T-cell (primary cell): ENCODE data around the gene FAM184A. TPM values are rescaled to one million over a fixed set of nuclear protein-coding genes. Genes with fewer than 3 reads are reported as not detected.
"Not testable (repeated sequence)": the region's sequence is repeated elsewhere in the genome, so short reads cannot be mapped to it uniquely, and the experiment has no call there.

Source experiments
- ATAC-seq, 4 experiments: fragments of 200-7000 bp in 3 of 4; fragments of 150-1000 bp in 1 of 4; cut with Tn5 transposase; replicated peaks in 1 of 4; 1 replicate in 3 of 4; 2 replicates in 1 of 4; pipeline ENCODE4 v1.10.0; 2021; ENCODE audit warnings: moderate library complexity in 3 of 4, mild to moderate bottlenecking in 2 of 4, moderate number of reproducible peaks in 1 of 4
- CTCF ChIA-PET, 2 donors: fragments of 300-600 bp; sonication (Branson Sonifier 250); formaldehyde crosslinking; loops; one replicate each; lab custom pipeline; 2022; ENCODE audit warnings: antibody characterized with exemption in 2 of 2; lab: Charles Lee
- POLR2A ChIA-PET, 2 donors: fragments of 300-600 bp; sonication (Branson Sonifier 250); formaldehyde crosslinking; loops; one replicate each; lab custom pipeline; 2022; ENCODE audit warnings: antibody characterized with exemption in 2 of 2; lab: Charles Lee
- DNase-seq, 35 experiments: peaks; one replicate each; pipeline versions ENCODE4 v3.0.0 to v3.0.0-alpha.2; 2013 to 2023
- H3K27ac ChIP-seq: one replicate; pipeline ENCODE4 v1.5.1; 2013; ENCODE audit warnings: low read length
- H3K27me3 ChIP-seq, 2 experiments: replicated peaks in 1 of 2; 1 replicate in 1 of 2; 2 replicates in 1 of 2; pipeline versions ENCODE4 v1.6.1 to v1.7.0; 2013; ENCODE audit warnings: low read length in 1 of 2, mixed read lengths in 1 of 2; ENCODE audit not compliant: control insufficient read depth in 2 of 2, insufficient read depth in 2 of 2; ENCODE audit errors: extremely low read depth in 1 of 2
- H3K36me3 ChIP-seq, 2 donors: 1 replicate in 1 of 2; 2 replicates in 1 of 2; pipeline versions ENCODE4 v1.6.1 to v1.7.0; 2013; ENCODE audit warnings: low read length in 1 of 2; ENCODE audit not compliant: control insufficient read depth in 2 of 2, insufficient read depth in 1 of 2; ENCODE audit errors: extremely low read depth in 1 of 2
- H3K4me1 ChIP-seq, 2 experiments: 1 replicate in 1 of 2; 2 replicates in 1 of 2; pipeline versions ENCODE4 v1.6.1 to v1.7.0; 2013; ENCODE audit warnings: low read length in 2 of 2, mixed read lengths in 1 of 2; ENCODE audit not compliant: insufficient read depth in 2 of 2, control insufficient read depth in 1 of 2; ENCODE audit errors: extremely low read depth in 1 of 2
- H3K4me3 ChIP-seq, 2 donors: 1 replicate in 1 of 2; 2 replicates in 1 of 2; pipeline versions ENCODE4 v1.5.1 to v1.7.0; 2013; ENCODE audit warnings: mild to moderate bottlenecking in 2 of 2, low read length in 1 of 2, moderate library complexity in 1 of 2; ENCODE audit not compliant: control insufficient read depth in 1 of 2; ENCODE audit errors: extremely low read depth in 1 of 2
- H3K9me3 ChIP-seq: 2 replicates; pipeline ENCODE4 v1.7.0; 2013
- H3K27ac Mint-ChIP-seq, 2 donors: one replicate each; pipeline ENCODE4 v1.8.0; 2020 to 2021; ENCODE audit warnings: mild to moderate bottlenecking in 2 of 2, mixed read lengths in 2 of 2
- H3K27me3 Mint-ChIP-seq, 2 donors: one replicate each; pipeline ENCODE4 v1.8.0; 2021 to 2022; ENCODE audit warnings: mixed read lengths in 2 of 2
- H3K36me3 Mint-ChIP-seq: one replicate; pipeline ENCODE4 v1.8.0; 2021; ENCODE audit warnings: mixed read lengths
- H3K4me1 Mint-ChIP-seq, 3 donors: one replicate each; pipeline ENCODE4 v1.8.0; 2020 to 2022; ENCODE audit warnings: mixed read lengths in 3 of 3, mild to moderate bottlenecking in 1 of 3
- H3K4me3 Mint-ChIP-seq, 3 donors: one replicate each; pipeline ENCODE4 v1.8.0; 2020 to 2022; ENCODE audit warnings: mild to moderate bottlenecking in 3 of 3, mixed read lengths in 3 of 3, moderate library complexity in 3 of 3
- H3K9me3 Mint-ChIP-seq, 3 donors: one replicate each; pipeline ENCODE4 v1.8.0; 2020 to 2022; ENCODE audit warnings: mixed read lengths in 3 of 3
- WGBS: methylation state at CpG from one replicate; pipeline ENCODE4 v1.1.5; 2013; ENCODE audit warnings: missing lambda C conversion rate; ENCODE audit not compliant: insufficient coverage; 5-methylcytosine and 5-hydroxymethylcytosine counted together
- total RNA-seq, 35 experiments: library from RNA in 6 of 35; stranded (reverse) in 6 of 35; fragments of 120-200 nt in 1 of 35; gene quantifications; one replicate each; pipeline versions ENCODE4 v1.2.1 to v1.2.4 and lab custom pipeline; 2013 to 2026

FAM184A gene
- total RNA-seq, 5 donors from 2014 or later (not counting 1 experiment from before 2014, with no cell fraction given) = 3.6 to 6.4 (median 5.1) TPM

DNA sequence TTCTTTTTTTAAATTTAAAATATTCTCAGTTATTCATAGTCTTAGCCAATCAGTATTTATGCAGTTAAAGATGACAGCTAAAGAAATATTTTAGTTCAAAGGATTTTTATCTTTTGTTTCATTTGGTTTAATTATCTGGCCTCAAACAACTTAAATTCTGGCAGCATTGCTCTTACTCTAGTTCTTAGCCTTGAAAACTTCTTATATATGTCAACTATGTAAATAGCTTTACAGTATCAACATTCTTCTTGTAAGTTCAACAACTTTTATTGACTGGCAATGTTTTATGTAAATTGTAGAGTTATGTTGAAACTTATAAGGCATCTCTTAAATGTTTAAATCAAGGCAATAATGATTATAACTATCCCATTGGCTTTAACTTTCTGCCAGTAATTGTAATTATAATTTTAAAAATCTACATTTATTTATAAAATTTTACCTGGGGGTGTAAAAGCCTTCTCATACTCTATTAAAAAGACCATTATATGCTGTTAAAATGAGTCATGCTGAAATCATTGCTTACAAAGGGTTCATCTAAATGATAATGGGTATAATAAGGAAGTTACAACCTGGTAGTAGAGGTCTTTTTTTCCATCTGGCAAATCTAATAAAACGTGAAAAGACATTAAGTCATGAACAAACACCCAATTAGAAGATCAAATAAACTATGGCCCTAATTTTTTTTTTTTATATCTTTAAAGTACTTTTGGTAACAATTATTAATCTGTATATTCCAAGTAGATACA, 45.8 kb upstream of the FAM184A start:
- ChIA-PET POLR2A (no interaction called here), CTCF (interaction anchor here in 1 of 2 donors (0.5 to 1.7 kb wide), 4 partner anchors 9 to 571 kb away, joined by 3 to 5 read pairs (median 4); no protein-coding TSS in a partner anchor)
- Mint-ChIP-seq H3K36me3 (no peaks in the 10 kb centered on the region), H3K27me3 (no peaks in the 10 kb centered on the region), H3K27ac (no peak overlapping the region), H3K9me3 (no peaks in the 10 kb centered on the region), H3K4me3 (no peak overlapping the region), H3K4me1 (peaks cover 0 to 2% (median 2%) of the 10 kb centered on the region in 3 donors)
- H3K4me3 ChIP-seq = no peak overlapping the region
- H3K36me3 ChIP-seq = no peaks in the 10 kb centered on the region
- ATAC-seq = no peak
- no peaks in the 10 kb centered on the region for H3K27me3 ChIP-seq
- H3K27ac ChIP-seq = no peak overlapping the region
- H3K9me3 ChIP-seq = no peaks in the 10 kb centered on the region
- DNase-seq = no peak
- H3K4me1 ChIP-seq = no peaks in the 10 kb centered on the region
- no CpG with 5 or more reads among the region's 1 CpG for WGBS

DNA sequence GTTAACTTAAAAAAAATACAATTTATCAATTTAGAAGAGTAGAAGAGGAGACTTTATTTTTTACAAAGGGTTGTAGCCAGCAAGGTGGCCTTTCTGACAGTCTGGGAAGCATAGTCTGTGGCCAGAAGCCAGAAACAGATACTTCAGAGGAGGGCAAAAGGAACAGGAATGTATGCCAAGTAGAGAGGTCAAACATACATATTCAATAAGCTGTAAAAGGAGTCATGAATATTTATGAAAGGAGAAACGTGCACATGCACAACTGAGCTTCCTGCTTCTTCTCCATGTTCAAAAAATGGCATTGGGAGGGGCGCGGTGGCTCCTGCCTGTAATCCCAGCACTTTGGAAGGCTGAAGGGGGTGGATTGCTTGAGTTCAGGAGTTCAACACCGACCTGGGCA, 43.9 kb upstream of the FAM184A start:
- H3K27ac Mint-ChIP-seq = no peak overlapping the region

DNA sequence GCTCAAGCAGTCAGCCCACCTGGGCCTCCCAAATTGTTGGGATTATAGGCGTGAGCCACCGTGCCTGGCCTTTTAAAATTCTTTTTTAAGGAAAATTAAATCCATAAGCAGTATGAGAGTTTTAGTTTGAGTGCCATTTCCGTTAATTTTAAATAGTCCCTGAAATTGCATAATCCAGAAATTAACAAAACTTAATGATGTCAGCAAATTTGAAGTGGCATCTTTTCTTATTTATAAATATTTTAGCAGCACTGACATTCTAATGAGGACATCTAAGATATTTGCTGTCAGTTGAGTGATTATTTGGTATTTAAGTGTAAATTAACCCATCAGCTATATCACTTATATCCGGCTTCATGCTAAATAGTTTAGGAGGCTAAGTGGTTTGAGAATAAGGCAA, 42.9 kb upstream of the FAM184A start:
- H3K4me3 ChIP-seq = no peak overlapping the region
- ATAC-seq (no peak), DNase-seq (no peak)
- no peaks in the 10 kb centered on the region for H3K27me3 Mint-ChIP-seq
- no peaks in the 10 kb centered on the region for H3K4me1 Mint-ChIP-seq
- CTCF ChIA-PET = interaction anchor here in 1 of 2 donors (0.7 kb wide), 1 partner anchor 8 kb away, joined by 3 read pairs; no protein-coding TSS in a partner anchor
- H3K27me3 ChIP-seq = no peaks in the 10 kb centered on the region
- no peak overlapping the region for H3K27ac Mint-ChIP-seq
- no peaks in the 10 kb centered on the region for H3K36me3 ChIP-seq
- WGBS = no CpG with 5 or more reads among the region's 4 CpGs
- H3K9me3 ChIP-seq = no peaks in the 10 kb centered on the region
- POLR2A ChIA-PET = no interaction called here
- no peaks in the 10 kb centered on the region for H3K36me3 Mint-ChIP-seq
- no peak overlapping the region for H3K4me3 Mint-ChIP-seq
- no peaks in the 10 kb centered on the region for H3K9me3 Mint-ChIP-seq
- H3K27ac ChIP-seq = no peak overlapping the region
- no peaks in the 10 kb centered on the region for H3K4me1 ChIP-seq

More for the DNA sequence above, 43.9 kb upstream of the FAM184A start:
- ChIA-PET POLR2A (no interaction called here), CTCF (no interaction called here)
- no peak for ATAC-seq
- Mint-ChIP-seq H3K4me1 (no peaks in the 10 kb centered on the region), H3K27me3 (no peaks in the 10 kb centered on the region), H3K4me3 (no peak overlapping the region), H3K9me3 (no peaks in the 10 kb centered on the region), H3K36me3 (no peaks in the 10 kb centered on the region)
- no peaks in the 10 kb centered on the region for H3K4me1 ChIP-seq
- H3K27ac ChIP-seq = no peak overlapping the region
- H3K27me3 ChIP-seq = no peaks in the 10 kb centered on the region
- H3K4me3 ChIP-seq = no peak overlapping the region
- DNase-seq = no peak
- H3K36me3 ChIP-seq = no peaks in the 10 kb centered on the region
- WGBS = no CpG with 5 or more reads among the region's 4 CpGs
- H3K9me3 ChIP-seq = no peaks in the 10 kb centered on the region

DNA sequence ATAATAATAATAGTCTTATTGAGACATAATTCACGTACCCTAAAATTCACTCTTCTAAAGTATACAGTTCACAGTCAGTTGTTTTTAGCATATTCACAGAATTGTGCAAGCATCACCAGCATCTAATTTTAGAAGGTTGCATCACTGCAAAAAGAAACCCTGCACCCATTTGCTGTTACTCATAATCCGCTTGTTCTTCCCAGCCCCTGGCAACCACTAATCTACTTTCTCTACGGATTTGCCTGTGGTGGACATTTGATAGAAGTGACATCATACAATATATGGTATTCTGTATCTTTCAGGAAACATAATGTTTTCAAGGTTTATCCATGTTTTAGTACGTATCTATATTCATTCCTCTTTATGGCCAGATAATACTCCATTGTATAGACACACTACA, 41.5 kb upstream of the FAM184A start:
- ChIA-PET POLR2A (interaction anchor here (0.7 kb wide), 3 partner anchors 45 to 569 kb away, joined by 4 to 8 read pairs (median 5); no protein-coding TSS in a partner anchor), CTCF (interaction anchor here in 1 of 2 donors (0.7 kb wide), 1 partner anchor 18 kb away, joined by 7 read pairs; no protein-coding TSS in a partner anchor)
- no peak overlapping the region for H3K4me3 ChIP-seq
- DNase-seq (no peak), ATAC-seq (no peak)
- no peaks in the 10 kb centered on the region for H3K27me3 Mint-ChIP-seq
- no peaks in the 10 kb centered on the region for H3K4me1 ChIP-seq
- H3K27ac Mint-ChIP-seq = no peak overlapping the region
- no peaks in the 10 kb centered on the region for H3K9me3 Mint-ChIP-seq
- H3K27me3 ChIP-seq = no peaks in the 10 kb centered on the region
- no peak overlapping the region for H3K4me3 Mint-ChIP-seq
- no peaks in the 10 kb centered on the region for H3K4me1 Mint-ChIP-seq
- no peaks in the 10 kb centered on the region for H3K36me3 ChIP-seq
- no CpG with 5 or more reads among the region's 4 CpGs for WGBS
- H3K27ac ChIP-seq = no peak overlapping the region
- H3K9me3 ChIP-seq = no peaks in the 10 kb centered on the region
- H3K36me3 Mint-ChIP-seq = no peaks in the 10 kb centered on the region

DNA sequence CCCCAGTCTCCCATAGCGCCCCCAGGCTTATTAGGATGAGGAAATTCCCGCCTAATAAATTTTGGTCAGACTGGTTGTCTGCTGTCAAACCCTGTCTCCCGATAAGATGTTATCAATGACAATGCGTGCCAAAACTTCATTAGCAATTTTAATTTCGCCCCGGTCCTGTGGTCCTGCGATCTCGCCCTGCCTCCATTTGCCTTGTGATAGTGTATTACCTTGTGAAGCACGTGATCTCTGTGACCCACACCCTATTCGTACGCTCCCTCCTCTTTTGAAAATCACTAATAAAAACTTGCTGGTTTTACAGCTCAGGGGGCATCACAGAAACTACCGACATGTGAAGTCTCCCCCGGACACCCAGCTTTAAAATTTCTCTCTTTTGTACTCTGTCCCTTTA, 40.6 kb upstream of the FAM184A start:
- ATAC-seq, H3K27ac Mint-ChIP-seq, H3K4me3 Mint-ChIP-seq, H3K36me3 ChIP-seq, H3K9me3 Mint-ChIP-seq, POLR2A ChIA-PET, H3K4me1 Mint-ChIP-seq, H3K27ac ChIP-seq, H3K9me3 ChIP-seq, H3K4me3 ChIP-seq, DNase-seq, H3K4me1 ChIP-seq, H3K27me3 Mint-ChIP-seq, H3K36me3 Mint-ChIP-seq, H3K27me3 ChIP-seq: not testable (repeated sequence)
- 90% methylated on average over 8 of the region's 13 CpGs for WGBS
- CTCF ChIA-PET = interaction anchor here in 1 of 2 donors (1.5 kb wide), 1 partner anchor 8 kb away, joined by 5 read pairs; no protein-coding TSS in a partner anchor

DNA sequence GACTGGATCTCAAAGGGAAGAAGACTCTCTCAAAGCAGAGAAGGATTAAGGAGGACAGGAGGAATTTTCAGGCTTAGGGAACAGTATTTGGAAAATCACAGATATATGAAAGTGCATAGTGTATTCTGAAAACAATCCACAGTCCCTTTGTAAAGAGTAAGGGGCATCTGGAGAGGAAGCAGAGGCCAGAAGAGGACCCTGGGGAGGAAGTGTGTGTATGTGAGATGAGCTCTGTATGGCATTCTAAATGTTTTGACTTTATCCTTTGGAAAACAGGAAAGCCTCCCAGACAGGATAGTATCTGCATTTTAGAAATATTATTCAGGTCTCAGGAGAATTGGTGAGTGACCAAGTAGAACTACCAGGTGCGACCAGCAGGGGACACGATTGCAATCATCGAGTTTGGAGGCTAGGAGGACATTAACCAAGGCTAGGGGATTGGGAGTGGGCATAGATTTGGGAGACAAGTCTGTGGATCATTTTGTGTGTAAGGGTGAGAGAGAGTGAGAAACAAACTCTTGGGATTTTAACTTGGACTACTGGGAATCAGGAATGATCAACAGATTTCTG, 38.3 kb upstream of the FAM184A start:
- CTCF ChIA-PET = interaction anchor here in 1 of 2 donors (0.7 kb wide), 1 partner anchor 8 kb away, joined by 4 read pairs; no protein-coding TSS in a partner anchor
- Histone ChIP-seq H3K4me3 (no peak overlapping the region), H3K4me1 (no peaks in the 10 kb centered on the region), H3K9me3 (no peaks in the 10 kb centered on the region), H3K27me3 (no peaks in the 10 kb centered on the region), H3K36me3 (no peaks in the 10 kb centered on the region), H3K27ac (no peak overlapping the region)
- DNase-seq (no peak), ATAC-seq (no peak)
- Mint-ChIP-seq H3K27me3 (peaks cover 0 to 3% of the 10 kb centered on the region in 2 donors), H3K27ac (no peak overlapping the region), H3K9me3 (no peaks in the 10 kb centered on the region), H3K4me1 (no peaks in the 10 kb centered on the region), H3K36me3 (no peaks in the 10 kb centered on the region), H3K4me3 (no peak overlapping the region)
- 95% methylated on average over 3 of the region's 3 CpGs for WGBS
- POLR2A ChIA-PET = interaction anchor here in 1 of 2 donors (0.7 kb wide), 1 partner anchor 257 kb away, joined by 3 read pairs; no protein-coding TSS in a partner anchor
